HCT116 (cell line): ENCODE measurements around the gene HSPB1.

Experiments used
- CEBPB ChIP-seq: IDR thresholded peaks from 2 replicates; pipeline ENCODE4 v1.6.1; 2012; ENCODE audit warnings: low read depth
- EZH2 ChIP-seq: fragments of 200-600 bp; sonication (generic); IDR thresholded peaks from 2 replicates; pipeline ENCODE4 v1.6.1; 2017; ENCODE audit warnings: antibody characterized with exemption, mixed run types
- FOSL1 ChIP-seq: IDR thresholded peaks from 2 replicates; pipeline ENCODE4 v1.6.1; 2012; ENCODE audit warnings: low read depth
- POLR2A ChIP-seq: IDR thresholded peaks from 2 replicates; pipeline ENCODE4 v1.7.0; 2011; ENCODE audit warnings: borderline replicate concordance; ENCODE audit not compliant: insufficient read depth, insufficient read length; ENCODE audit errors: extremely low read depth
- POLR2AphosphoS5 ChIP-seq: IDR thresholded peaks from 2 replicates; pipeline ENCODE4 v1.6.1; 2011; ENCODE audit warnings: mild to moderate bottlenecking, low read depth, low read length, moderate library complexity
- SRF ChIP-seq: IDR thresholded peaks from 2 replicates; pipeline ENCODE4 v1.6.1; 2012; ENCODE audit warnings: low read depth
- ZFX ChIP-seq: fragments of 450-650 bp; IDR thresholded peaks from 2 replicates; pipeline ENCODE4 v1.6.1; 2017
- ZNF274 ChIP-seq: fragments of 200-500 bp; sonication (Bioruptor generic); IDR thresholded peaks from 2 replicates; pipeline ENCODE4 v1.6.1; 2014; ENCODE audit warnings: mild to moderate bottlenecking, low read depth, low read length, inconsistent platforms
- TF ChIP-seq, protein P1 (sequence below), 3 experiments: fragments of 200-600 bp in 1 of 3; sonication (generic) in 1 of 3; IDR thresholded peaks in 2 of 3; conservative IDR thresholded peaks in 1 of 3; 2 replicates each; pipeline ENCODE4 v1.5.1; 2012 to 2017; ENCODE audit warnings: low read depth in 2 of 3, low read length in 2 of 3, antibody characterized with exemption in 1 of 3, borderline replicate concordance in 1 of 3, control low read depth in 1 of 3, mild to moderate bottlenecking in 1 of 3, mixed read lengths in 1 of 3, mixed run types in 1 of 3, moderate library complexity in 1 of 3; ENCODE audit not compliant: insufficient read depth in 1 of 3
- TF ChIP-seq, protein P2 (sequence below): IDR thresholded peaks from 2 replicates; pipeline ENCODE4 v1.6.1; 2012

GRCh38 chr7:76353744-76354143, 51.3 kb downstream of the HSPB1 start:
- TF ChIP-seq, protein P1, sequence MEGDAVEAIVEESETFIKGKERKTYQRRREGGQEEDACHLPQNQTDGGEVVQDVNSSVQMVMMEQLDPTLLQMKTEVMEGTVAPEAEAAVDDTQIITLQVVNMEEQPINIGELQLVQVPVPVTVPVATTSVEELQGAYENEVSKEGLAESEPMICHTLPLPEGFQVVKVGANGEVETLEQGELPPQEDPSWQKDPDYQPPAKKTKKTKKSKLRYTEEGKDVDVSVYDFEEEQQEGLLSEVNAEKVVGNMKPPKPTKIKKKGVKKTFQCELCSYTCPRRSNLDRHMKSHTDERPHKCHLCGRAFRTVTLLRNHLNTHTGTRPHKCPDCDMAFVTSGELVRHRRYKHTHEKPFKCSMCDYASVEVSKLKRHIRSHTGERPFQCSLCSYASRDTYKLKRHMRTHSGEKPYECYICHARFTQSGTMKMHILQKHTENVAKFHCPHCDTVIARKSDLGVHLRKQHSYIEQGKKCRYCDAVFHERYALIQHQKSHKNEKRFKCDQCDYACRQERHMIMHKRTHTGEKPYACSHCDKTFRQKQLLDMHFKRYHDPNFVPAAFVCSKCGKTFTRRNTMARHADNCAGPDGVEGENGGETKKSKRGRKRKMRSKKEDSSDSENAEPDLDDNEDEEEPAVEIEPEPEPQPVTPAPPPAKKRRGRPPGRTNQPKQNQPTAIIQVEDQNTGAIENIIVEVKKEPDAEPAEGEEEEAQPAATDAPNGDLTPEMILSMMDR (IDR thresholded peaks at IDR 0.05 in 2 of 3, conservative IDR thresholded peaks at IDR 0.05 in 1 of 3; ENCODE audit: borderline replicate concordance in 1 of 3, insufficient read depth in 1 of 3, low read depth in 2 of 3, low read length in 2 of 3) = no peak
- TF ChIP-seq POLR2AphosphoS5 = no peak
- TF ChIP-seq, protein P2, sequence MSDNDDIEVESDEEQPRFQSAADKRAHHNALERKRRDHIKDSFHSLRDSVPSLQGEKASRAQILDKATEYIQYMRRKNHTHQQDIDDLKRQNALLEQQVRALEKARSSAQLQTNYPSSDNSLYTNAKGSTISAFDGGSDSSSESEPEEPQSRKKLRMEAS = no peak
- no peak for TF ChIP-seq POLR2A
- TF ChIP-seq EZH2 = no peak
- no peak for TF ChIP-seq ZFX
- no peak for TF ChIP-seq ZNF274
- TF ChIP-seq SRF = no peak
- TF ChIP-seq FOSL1 = no peak
- no peak for TF ChIP-seq CEBPB
